ENCODE results near the gene MAP3K3.

DNA sequence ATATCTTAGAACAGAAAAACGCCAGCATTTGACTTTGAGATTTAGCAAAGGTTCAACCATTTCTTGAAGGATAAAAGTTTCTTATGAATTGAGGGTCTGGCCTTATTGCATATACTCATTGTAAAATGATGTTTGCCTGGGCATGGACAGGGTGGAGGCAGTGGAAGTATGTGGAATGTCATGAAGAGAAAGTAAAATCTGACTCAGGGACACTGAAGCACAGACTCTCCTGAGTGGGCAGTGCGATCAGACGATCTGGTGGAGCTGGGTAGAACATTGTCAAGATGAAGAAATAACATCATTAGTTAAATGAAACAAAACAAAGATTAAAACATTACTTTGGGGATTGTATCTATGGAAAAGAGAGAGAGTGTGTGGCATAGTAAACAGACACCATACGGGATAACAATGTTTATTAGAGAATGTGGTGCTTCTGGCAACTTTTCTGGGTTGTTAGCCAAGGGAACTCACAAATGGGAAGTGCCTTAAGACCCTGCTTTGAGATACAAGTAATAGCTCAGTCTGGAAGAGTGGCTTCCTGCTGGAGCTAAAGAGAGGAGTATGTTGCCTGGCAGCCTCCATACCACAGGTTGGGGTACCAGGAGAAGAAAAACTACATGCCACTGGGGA lies 4.4 kb downstream of the MAP3K3 start:
- TF ChIP-seq POLR2A (IDR thresholded peaks at IDR 0.05) (no peak), POLR2AphosphoS5 (IDR thresholded peaks at IDR 0.05) (no peak)
- TF ChIP-seq, protein P1, sequence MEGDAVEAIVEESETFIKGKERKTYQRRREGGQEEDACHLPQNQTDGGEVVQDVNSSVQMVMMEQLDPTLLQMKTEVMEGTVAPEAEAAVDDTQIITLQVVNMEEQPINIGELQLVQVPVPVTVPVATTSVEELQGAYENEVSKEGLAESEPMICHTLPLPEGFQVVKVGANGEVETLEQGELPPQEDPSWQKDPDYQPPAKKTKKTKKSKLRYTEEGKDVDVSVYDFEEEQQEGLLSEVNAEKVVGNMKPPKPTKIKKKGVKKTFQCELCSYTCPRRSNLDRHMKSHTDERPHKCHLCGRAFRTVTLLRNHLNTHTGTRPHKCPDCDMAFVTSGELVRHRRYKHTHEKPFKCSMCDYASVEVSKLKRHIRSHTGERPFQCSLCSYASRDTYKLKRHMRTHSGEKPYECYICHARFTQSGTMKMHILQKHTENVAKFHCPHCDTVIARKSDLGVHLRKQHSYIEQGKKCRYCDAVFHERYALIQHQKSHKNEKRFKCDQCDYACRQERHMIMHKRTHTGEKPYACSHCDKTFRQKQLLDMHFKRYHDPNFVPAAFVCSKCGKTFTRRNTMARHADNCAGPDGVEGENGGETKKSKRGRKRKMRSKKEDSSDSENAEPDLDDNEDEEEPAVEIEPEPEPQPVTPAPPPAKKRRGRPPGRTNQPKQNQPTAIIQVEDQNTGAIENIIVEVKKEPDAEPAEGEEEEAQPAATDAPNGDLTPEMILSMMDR (IDR thresholded peaks at IDR 0.05 in 8 of 11, conservative IDR thresholded peaks at IDR 0.05 in 3 of 11) = no peak
